ENCODE measurements around the gene OR10H1. TPM values are rescaled to one million over a fixed set of nuclear protein-coding genes. Genes with fewer than 3 reads are reported as not detected.

The OR10H1 gene
- total and polyA plus RNA-seq, 8 donors: 0.04 to 0.11 (median 0.09) TPM; not detected in 4

GRCh38 chr19:15828121-15828610, 12.7 kb upstream of the OR10H1 start:
- Histone ChIP-seq H3K9me3 (no peaks in the 10 kb centered on the region), H3K36me3 (no peaks in the 10 kb centered on the region), H3K27me3 (peaks cover 0 to 17% of the 10 kb centered on the region in 2 donors), H3K4me3 (no peak overlapping the region), H3K4me1 (no peaks in the 10 kb centered on the region), H3K27ac (no peak overlapping the region)
- intact Hi-C loops (cut with DNase I): no loop called here
- ATAC-seq (no peak), DNase-seq (no peak)
- TF ChIP-seq, protein P1, sequence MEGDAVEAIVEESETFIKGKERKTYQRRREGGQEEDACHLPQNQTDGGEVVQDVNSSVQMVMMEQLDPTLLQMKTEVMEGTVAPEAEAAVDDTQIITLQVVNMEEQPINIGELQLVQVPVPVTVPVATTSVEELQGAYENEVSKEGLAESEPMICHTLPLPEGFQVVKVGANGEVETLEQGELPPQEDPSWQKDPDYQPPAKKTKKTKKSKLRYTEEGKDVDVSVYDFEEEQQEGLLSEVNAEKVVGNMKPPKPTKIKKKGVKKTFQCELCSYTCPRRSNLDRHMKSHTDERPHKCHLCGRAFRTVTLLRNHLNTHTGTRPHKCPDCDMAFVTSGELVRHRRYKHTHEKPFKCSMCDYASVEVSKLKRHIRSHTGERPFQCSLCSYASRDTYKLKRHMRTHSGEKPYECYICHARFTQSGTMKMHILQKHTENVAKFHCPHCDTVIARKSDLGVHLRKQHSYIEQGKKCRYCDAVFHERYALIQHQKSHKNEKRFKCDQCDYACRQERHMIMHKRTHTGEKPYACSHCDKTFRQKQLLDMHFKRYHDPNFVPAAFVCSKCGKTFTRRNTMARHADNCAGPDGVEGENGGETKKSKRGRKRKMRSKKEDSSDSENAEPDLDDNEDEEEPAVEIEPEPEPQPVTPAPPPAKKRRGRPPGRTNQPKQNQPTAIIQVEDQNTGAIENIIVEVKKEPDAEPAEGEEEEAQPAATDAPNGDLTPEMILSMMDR (IDR thresholded peaks at IDR 0.05): no peak

DNA sequence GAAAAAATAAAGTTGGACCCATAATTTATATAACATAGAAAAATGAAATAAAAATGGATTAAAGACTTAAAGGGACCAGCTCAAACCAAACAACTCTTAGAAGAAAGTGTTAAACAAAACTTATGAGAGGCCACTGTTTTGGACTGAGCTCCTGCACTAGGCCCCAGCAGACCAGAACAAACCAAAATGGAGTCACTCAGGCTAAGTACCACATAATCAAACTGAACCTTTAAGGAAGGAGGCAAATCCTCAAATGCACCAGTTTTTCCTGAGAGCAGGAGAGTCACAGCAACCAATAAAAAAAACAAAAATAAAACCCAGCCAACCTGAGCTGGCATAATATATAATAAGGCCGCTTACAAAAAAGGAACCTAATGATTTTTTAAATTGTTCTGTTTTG, 10.3 kb upstream of the OR10H1 start:
- ATAC-seq (no peak), DNase-seq (no peak)
- TF ChIP-seq, protein P1 (IDR thresholded peaks at IDR 0.05): no peak
- intact Hi-C loops (cut with DNase I): no loop called here
- H3K4me1 ChIP-seq: no peaks in the 10 kb centered on the region
- H3K4me3 ChIP-seq: no peak overlapping the region
- peaks cover 0 to 17% of the 10 kb centered on the region in 2 donors for H3K27me3 ChIP-seq
- H3K9me3 ChIP-seq: no peaks in the 10 kb centered on the region
- no peaks in the 10 kb centered on the region for H3K36me3 ChIP-seq
- no peak overlapping the region for H3K27ac ChIP-seq

- no peak for ATAC-seq
- intact Hi-C loops (cut with DNase I): no loop called here
- H3K4me1 ChIP-seq: no peaks in the 10 kb centered on the region
- no peak for DNase-seq
- no peak overlapping the region for H3K27ac ChIP-seq
- no peak overlapping the region for H3K4me3 ChIP-seq
- TF ChIP-seq, protein P1 (IDR thresholded peaks at IDR 0.05): no peak
- peaks cover 0 to 3% of the 10 kb centered on the region in 2 donors for H3K27me3 ChIP-seq
- H3K36me3 ChIP-seq: no peaks in the 10 kb centered on the region
- no peaks in the 10 kb centered on the region for H3K9me3 ChIP-seq
Measured at GRCh38 chr19:15820646-15821045, 5.2 kb upstream of the OR10H1 start.

- H3K27ac ChIP-seq: no peak overlapping the region
- ATAC-seq: no peak
- TF ChIP-seq, protein P1 (IDR thresholded peaks at IDR 0.05): no peak
- H3K4me3 ChIP-seq: no peak overlapping the region
- intact Hi-C loops (cut with DNase I): no loop called here
- H3K27me3 ChIP-seq: peaks cover 0 to 25% of the 10 kb centered on the region in 2 donors
- H3K4me1 ChIP-seq: no peaks in the 10 kb centered on the region
- no peaks in the 10 kb centered on the region for H3K9me3 ChIP-seq
- no peaks in the 10 kb centered on the region for H3K36me3 ChIP-seq
- no peak for DNase-seq
Measured at GRCh38 chr19:15813916-15814315, 1.5 kb downstream of the OR10H1 start.

DNA sequence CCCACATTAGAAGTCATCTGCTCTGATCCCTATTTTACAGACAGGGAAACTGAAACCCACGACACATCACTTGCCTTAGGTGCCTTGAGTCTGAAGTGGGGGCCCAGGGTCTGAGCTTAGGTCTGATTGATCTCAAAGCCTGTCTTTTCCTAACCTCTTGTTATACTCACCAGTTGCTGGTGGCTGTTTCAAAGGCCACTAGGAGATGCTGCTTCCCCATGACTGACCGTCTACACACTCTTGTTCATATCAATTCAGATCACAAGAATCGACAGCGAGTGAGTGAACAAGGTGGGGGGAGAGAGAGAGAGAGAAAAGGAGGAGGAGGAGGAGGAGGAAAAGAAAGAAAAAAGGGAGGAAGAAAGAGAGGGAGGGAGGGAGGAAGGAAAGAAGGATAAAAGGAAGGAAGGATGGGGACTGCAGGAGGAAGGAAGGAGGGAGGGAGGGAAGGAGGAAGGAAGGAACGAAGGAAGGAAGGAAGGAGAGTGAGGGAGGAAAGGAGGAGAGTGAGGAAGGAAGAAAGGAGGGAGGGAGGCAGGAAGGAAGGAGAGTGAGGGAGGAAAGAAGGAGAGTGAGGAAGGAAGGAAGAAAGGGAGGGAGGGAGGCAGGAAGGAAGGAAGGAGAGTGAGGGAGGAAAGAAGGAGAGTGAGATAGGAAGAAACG, 3.3 kb downstream of the OR10H1 start:
- no peak for ATAC-seq
- TF ChIP-seq, protein P1 (IDR thresholded peaks at IDR 0.05): no peak
- no peak overlapping the region for H3K27ac ChIP-seq
- peaks cover 0 to 25% of the 10 kb centered on the region in 2 donors for H3K27me3 ChIP-seq
- no peak for DNase-seq
- intact Hi-C loops (cut with DNase I): no loop called here
- H3K9me3 ChIP-seq: no peaks in the 10 kb centered on the region
- H3K4me3 ChIP-seq: no peak overlapping the region
- H3K4me1 ChIP-seq: no peaks in the 10 kb centered on the region
- H3K36me3 ChIP-seq: no peaks in the 10 kb centered on the region

Measured in left lung (tissue), 10 donors.